Transverse colon (tissue), 4 donors: ENCODE results near the gene ERVFRD-1.

Experiments used
- POLR2A ChIP-seq: fragments of 450-650 bp; IDR thresholded peaks from one replicate; pipeline ENCODE4 v1.6.1; 2016; ENCODE audit warnings: antibody characterized with exemption, mild to moderate bottlenecking, moderate library complexity
- POLR2AphosphoS5 ChIP-seq, 3 donors: sonication (generic); formaldehyde crosslinking; IDR thresholded peaks; one replicate each; pipeline ENCODE4 v1.6.1; 2016; ENCODE audit warnings: antibody characterized with exemption in 3 of 3
- TF ChIP-seq, protein P1 (sequence below), 5 experiments: fragments of 200-600 bp in 3 of 5; fragments of 450-650 bp in 2 of 5; sonication (generic) in 3 of 5; IDR thresholded peaks; 1 replicate in 2 of 5; 2 replicates in 3 of 5; pipeline ENCODE4 v1.5.1; 2016 to 2017; ENCODE audit warnings: antibody characterized with exemption in 5 of 5, inconsistent platforms in 3 of 5, mild to moderate bottlenecking in 2 of 5, moderate library complexity in 1 of 5

- TF ChIP-seq, protein P1, sequence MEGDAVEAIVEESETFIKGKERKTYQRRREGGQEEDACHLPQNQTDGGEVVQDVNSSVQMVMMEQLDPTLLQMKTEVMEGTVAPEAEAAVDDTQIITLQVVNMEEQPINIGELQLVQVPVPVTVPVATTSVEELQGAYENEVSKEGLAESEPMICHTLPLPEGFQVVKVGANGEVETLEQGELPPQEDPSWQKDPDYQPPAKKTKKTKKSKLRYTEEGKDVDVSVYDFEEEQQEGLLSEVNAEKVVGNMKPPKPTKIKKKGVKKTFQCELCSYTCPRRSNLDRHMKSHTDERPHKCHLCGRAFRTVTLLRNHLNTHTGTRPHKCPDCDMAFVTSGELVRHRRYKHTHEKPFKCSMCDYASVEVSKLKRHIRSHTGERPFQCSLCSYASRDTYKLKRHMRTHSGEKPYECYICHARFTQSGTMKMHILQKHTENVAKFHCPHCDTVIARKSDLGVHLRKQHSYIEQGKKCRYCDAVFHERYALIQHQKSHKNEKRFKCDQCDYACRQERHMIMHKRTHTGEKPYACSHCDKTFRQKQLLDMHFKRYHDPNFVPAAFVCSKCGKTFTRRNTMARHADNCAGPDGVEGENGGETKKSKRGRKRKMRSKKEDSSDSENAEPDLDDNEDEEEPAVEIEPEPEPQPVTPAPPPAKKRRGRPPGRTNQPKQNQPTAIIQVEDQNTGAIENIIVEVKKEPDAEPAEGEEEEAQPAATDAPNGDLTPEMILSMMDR (IDR thresholded peaks at IDR 0.05), result no peak
- no peak for TF ChIP-seq POLR2A
- TF ChIP-seq POLR2AphosphoS5 (IDR thresholded peaks at IDR 0.05), result no peak
Observed at GRCh38 chr6:11160199-11160598, 48.7 kb upstream of the ERVFRD-1 start.
